Retinal pigment epithelial cell (primary cell): ENCODE data around the gene KIAA1328.

Experiments
- DNase-seq: peaks from one replicate; pipeline ENCODE4 v3.0.0-alpha.2; 2010; ENCODE audit warnings: low read depth
- H3K4me3 ChIP-seq: 2 replicates; pipeline ENCODE4 v1.5.1; 2011; ENCODE audit warnings: mild to moderate bottlenecking, low read length, control low read depth, moderate library complexity
- CTCF ChIP-seq: conservative IDR thresholded peaks from 2 replicates; pipeline ENCODE4 v1.5.1; 2011; ENCODE audit warnings: low read depth, low read length, control low read depth, inconsistent platforms

Gene KIAA1328

GRCh38 chr18:36833120-36833519, 4.2 kb downstream of the KIAA1328 start:
- no peak overlapping the region for H3K4me3 ChIP-seq
- DNase-seq, result no peak
- TF ChIP-seq CTCF, result no peak

DNA sequence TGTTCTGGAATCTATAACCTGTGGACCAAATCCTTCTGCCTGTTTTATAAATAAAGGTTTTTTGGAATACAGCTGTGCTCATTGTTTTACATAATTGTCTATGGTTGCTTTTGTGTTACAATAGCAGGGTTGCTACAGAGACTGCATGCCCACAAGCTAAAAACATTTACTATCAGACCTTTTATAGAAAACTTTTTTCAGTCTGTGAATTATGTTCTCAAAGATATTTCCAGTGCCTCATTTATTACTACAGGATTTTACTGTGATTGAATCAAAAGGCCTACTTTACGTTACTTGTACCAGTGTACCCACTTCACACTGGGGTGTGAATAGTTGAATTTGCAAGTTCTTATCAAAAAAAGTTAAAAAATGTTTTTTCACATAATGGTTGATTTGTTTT, 7.0 kb downstream of the KIAA1328 start:
- TF ChIP-seq CTCF, result no peak
- DNase-seq, result no peak
- H3K4me3 ChIP-seq, result no peak overlapping the region

- no peak overlapping the region for H3K4me3 ChIP-seq
- no peak for TF ChIP-seq CTCF
- no peak for DNase-seq
Measured at GRCh38 chr18:36839835-36840234, 10.9 kb downstream of the KIAA1328 start.

DNA sequence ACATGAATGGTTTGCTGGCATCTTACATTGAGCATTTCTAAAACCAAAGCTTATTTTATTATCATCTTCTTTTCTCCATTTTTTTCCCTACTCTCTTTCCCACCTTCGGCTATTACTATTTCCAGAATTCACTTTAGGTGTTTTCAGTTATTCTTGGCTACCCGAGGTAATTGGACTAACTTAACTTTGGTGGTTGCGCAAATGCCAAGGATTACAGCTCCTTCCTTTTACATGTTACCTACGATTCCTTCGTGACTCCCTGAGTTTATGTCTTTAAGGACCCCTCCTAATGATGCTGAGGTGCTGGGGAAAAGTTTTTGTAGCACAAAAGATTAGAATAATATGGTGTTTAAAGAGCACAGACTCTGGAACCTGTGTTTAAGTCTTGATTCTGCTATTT, 14.3 kb downstream of the KIAA1328 start:
- no peak for TF ChIP-seq CTCF
- no peak overlapping the region for H3K4me3 ChIP-seq
- DNase-seq, result no peak

- TF ChIP-seq CTCF, result no peak
- DNase-seq, result no peak
- H3K4me3 ChIP-seq, result no peak overlapping the region
Measured at GRCh38 chr18:36843784-36844183, 14.9 kb downstream of the KIAA1328 start.

DNA sequence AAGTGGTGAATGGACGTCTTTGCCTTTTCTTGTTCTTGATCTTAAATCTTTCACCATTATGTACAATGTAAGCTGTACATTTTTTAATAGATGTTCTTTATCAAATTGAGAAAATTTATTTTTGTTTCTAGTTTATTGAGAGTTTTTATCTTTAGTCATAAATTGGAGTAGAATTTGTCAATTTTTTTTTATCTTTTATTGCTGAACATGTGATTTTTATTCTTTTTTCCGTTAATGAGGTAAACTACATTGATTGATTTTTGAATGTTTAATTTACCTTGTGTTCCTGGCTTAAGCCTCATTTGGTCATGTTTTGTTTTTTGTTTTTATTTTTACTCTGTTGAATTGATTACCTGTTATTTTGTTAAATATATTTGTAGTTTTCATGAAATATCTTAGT, 19.7 kb downstream of the KIAA1328 start:
- no peak overlapping the region for H3K4me3 ChIP-seq
- no peak for DNase-seq
- TF ChIP-seq CTCF, result no peak

DNA sequence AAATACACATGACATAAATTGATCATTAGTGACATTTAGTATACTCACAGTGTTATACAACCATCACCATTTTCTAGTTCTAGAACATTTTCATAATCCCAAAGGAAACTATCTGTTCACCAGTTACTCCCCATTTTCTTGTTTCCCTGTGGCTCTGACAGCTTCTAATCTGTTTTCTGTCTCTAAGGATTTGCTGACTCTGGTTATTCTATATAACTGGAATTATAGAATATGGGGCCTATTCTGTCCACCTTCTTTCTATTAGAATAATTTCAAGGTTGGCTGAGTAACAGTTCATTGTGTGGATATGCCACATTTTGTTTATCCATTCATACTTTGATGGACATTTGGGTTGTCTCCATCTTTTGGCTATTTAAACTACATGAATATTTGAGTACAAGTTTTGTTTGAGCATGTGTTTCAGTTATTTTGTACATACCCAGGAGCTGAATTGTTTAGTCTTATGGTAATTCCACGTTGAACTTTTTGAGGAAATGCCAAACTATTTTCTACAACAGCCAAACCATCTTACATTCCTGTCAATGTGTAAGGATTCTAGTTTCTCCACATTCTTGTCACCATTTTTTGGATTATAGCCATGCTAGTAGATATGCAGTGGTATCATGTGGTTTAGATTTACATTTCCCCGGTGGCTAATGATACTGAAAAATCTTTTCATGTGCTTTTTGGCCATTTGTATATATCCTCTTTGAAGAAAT, 20.5 kb downstream of the KIAA1328 start:
- H3K4me3 ChIP-seq, result no peak overlapping the region
- no peak for TF ChIP-seq CTCF
- DNase-seq, result peak; percentile 68
